Measurements from ENCODE around the gene KRAS.
A peak's percentile ranks its signal among the peaks of the same experiment; 100 is the strongest.
"Not testable (repeated sequence)": the region's sequence is repeated elsewhere in the genome, so short reads cannot be mapped to it uniquely, and the experiment has no call there.

KRAS gene

DNA sequence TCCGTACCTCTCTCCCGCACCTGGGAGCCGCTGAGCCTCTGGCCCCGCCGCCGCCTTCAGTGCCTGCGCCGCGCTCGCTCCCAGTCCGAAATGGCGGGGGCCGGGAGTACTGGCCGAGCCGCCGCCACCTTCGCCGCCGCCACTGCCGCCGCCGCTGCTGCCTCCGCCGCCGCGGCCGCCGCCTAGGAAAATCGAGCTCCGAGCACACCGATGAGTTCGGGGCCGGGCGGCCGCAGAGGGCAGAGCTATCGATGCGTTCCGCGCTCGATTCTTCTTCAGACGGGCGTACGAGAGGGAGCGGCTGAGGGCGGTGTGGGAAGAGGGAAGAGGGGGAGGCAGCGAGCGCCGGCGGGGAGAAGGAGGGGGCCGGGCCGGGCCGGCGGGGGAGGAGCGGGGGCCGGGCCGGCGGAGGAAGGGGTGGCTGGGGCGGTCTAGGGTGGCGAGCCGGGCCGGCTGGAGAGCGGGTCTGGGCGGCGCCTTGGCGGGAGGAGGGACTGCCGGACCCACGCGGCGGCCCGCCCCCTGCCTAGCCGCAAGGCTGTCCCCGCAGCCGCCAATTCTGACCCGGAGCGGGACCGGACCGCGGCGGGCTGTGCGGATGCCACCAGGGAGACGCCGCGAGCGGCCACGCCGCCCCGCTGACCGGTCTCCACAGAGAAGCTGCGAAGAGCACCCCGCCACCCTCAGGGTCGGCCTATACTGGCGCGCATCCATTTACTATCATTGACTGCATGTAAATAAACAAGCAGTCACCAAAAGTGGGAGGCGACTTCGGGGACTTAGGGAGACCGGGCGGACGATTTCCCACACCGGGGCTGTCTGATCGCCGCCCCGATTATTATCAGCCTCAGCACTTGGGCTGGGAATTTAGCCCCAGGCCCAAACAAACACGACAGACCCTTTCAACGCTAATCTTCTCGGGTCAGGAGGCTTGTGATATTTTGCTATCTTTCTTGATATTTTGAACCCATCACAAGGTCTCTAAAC is at the start of gene KRAS:
TSS of gene KRAS (minus strand) at position 186 of the 987 bp plus-strand sequence.
- peak; percentile 96 for DNase-seq

DNA sequence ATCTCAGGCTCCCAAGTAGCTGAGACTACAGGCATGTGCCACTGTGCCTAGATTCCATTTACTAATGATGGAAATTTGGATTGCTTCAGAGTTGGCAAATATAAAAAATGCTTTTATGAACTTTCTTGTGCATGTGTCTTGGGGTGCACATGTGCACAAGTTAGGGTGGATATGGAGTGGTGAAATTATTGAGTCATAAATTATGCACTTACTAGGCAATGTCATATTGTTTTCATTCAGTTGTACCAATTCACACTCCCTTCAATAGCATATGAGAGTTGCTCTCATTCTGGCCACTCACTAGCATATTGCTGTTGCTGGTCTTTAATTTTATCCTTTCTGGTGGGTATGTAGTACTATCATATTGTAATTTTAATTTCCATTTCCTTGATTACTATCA is 45.7 kb upstream of the KRAS start:
- DNase-seq: no peak

DNA sequence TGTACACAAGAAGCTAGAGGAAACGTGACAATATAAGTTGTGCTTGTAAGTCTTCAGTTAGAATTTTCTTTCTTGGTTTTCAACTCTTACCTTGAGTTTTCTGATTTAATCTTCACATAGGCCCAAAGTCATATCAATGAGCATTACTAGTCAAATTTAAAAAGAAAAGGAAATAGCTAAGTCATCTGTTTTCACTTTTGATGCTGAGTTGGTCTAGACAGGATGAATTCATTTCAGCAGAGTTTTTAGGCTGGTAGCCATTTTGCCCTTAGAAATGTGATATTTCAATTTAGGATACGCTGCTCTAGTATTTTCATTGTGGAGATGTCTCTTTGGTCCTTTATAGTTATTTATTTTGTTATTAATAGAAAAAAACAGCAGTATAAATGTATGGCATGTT is 44.6 kb upstream of the KRAS start:
- no peak for DNase-seq

DNA sequence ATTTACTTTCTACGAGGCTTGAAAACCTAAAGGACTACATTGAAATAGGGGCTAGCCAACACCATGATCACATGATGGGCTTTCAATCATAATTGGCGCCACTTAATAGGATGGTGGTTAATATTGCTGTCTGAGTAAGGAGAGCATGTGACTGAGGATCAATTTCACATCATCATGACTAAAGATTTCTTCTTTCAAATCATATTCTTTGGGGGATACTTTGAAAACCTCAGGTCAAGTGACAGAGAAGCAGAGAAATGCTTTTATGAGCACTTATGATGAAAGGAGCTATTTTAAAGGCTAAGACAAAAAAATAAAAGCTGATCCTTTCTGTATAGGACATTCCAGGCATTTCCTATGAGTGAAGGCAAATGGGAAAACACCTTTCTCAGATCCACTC is 42.9 kb upstream of the KRAS start:
- no peak for DNase-seq

DNA sequence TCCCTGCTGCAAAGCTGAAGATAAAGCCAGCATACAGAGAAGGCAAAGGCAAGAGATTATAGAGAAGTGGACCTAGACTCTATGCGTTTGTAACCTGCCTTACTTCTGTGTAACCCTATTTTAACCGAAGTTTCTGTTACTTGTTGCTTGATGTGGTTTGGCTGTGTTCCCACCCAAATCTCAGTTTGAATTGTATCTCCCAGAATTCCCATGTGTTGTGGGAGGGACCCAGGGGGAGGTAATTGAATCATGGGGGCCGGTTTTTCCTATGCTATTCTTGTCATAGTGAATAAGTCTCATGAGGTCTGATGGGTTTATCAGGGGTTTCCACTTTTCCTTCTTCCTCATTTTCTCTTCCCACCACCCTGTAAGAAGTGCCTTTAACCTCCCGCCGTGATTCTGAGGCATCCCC is 42.1 kb upstream of the KRAS start:
- not testable (repeated sequence) for DNase-seq

DNA sequence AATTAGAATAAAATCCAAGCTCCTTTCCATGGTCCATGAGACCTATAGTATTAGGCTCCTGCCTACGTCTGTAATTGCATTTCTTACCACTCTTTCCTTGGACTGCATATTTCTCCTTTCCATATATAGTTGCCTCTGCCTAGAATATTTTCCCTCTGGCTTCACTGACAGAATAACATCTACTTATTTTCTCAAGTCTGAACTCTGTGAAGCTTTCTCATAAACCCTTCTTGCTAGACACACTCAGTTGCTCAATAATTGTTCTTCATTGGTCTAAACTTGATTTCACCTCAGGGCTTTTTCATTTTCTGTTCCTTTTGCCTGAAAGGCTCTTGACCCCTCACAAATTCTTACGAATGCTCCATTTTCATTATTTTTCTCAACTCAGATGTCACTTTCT is 36.9 kb upstream of the KRAS start:
- DNase-seq: no peak

DNA sequence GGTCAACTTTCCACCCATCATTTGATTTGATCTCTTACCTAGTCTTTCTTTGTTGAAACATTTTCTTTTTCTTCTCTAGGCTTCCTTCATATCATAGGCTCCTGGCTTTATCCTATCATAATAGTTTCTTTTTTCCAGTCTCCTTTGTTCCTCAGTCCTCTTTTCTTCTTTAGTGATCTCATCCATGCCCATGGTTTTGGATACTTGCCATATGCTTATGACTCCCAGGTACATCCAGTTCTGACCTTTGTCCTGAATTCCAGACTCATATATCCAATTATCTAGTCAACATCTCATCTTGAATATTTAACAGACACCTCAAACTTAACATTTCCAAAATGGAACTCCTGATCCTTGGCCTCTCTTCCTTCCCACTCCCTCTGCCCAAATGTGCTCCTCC is 36.1 kb upstream of the KRAS start:
- DNase-seq: no peak

DNA sequence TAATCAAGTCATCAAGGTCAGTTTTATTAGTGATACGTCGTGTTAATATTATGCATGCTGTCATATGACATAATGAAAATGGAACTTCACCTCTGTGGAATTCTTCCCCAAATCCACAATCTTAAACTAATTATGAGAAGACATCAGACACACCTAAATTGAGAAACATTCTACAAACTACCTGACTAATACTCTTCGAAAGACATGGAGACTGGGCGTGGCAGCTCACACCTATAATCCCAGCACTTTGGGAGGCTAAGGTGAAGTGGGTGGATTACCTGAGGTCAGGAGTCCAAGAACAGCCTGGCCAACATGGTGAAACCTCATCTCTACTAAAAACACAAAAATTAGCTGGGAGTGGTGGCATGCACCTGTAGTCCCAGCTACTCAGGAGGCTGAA is 33.3 kb upstream of the KRAS start:
- DNase-seq: no peak

DNA sequence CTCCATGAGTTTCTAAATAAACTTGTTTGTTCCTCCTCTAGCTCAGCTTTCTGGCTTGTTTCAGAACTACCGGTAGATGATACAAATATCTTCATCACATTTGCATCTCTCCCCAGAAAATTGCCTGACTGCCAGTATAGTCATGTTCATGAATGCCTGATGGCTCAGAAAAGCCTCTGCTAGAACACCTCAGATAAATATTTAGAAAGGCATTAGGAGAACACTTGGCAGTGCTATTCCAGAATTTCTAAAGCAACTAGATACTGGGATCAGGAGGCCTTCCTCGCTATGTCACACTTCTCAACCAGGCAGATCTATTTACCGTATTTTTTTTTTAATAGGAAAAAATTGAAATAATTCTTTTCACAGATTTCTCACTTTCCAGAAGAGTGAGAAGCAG is 32.3 kb upstream of the KRAS start:
- DNase-seq: no peak

DNA sequence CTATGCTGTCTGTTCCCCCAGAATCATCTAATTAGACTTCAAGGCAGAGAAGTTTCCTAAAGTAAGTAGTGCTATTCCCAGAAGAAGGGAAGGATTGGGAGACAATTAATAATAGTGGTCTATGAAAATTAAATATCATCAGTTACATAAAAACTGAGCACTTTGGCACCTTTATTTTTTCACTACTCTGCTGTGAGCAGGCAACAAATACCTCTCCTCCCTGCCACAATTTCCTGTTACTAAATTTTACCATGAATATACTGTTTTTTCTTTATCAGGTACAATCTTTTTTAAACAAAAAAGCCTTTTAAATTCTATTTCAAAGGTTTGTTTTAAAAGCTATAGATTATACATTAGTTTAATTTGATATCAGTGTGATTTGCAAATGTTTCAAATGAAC is 29.4 kb upstream of the KRAS start:
- no peak for DNase-seq

DNA sequence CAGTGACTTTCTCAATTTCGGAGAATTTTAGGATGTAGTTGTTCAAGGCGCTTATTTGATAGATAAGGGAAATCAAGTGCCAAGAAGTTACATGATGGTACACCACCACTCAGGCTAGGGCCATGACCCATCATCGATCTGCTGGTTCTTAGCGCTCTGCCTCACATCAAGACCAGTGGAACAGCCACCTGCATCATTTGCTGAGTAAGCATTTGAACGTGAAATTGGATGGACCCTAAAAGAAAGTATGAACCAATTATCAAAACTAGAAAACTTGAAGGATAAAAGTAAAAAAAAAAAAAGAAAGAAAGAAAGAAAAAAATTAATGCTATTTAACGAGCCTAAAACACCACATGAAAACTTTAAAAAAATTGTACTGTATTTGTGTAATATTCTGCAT is 27.5 kb upstream of the KRAS start:
- no peak for DNase-seq

DNA sequence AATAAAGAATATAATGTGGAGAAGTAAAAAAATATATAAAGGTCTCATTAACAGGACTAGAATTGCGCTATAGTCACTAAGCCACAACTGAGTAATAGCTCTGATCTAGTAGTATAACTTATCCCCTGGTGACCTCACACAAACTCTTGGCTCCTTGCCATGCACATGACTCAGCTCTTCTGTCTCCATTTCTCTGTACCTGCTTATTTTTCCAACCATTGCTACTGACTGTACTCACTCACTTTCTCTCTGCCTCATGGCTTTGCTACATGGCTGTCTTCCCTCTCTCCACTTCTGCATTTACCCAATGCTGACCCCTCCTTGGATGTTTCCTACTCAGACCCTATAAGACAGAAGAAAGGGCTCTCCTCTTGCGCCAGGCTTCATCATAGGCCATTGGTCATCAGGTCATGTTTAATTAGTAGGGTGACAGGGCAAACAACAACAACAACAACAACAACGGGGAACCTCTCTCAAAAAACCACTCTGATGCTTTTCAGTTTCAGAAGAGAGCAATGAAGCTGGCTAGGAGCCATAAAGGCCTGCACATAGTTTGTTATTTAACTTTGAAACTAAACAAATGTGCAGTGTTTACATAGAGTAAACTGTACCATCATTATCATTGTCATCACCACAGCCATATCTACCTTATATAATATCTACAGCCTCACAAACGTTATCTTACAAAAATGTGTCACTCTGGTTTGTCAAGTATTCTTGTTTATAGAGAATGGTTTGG is 25.6 kb upstream of the KRAS start:
- no peak for DNase-seq

DNA sequence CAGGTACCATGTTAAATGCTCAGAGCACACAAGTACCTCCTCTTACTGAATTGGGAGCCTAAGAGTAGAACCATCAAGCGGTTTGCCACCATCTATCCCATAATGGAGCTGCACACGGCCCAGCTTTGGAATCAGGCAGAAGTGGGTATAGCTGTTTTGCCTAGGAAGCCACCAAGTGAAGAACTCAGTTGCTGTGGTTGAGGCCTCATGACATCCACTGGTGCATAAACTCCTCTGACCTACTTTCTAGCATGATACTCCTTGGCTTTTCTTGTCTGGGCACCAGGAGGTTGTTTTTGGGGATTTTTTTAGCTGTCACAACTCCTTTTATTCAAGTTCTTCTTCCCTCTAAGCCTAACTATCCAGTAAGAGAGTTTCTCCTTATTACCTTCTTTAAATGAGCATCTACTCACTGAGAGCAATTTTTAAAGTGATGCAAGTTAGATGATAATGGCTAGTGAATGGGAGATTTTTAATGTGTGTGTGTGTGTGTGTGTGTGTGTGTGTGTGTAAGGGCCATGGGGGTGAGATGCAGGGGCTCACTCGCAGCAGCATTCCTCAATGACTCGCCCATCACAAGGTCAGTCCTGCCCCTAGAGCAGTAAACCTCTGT is 20.9 kb upstream of the KRAS start:
- no peak for DNase-seq

DNA sequence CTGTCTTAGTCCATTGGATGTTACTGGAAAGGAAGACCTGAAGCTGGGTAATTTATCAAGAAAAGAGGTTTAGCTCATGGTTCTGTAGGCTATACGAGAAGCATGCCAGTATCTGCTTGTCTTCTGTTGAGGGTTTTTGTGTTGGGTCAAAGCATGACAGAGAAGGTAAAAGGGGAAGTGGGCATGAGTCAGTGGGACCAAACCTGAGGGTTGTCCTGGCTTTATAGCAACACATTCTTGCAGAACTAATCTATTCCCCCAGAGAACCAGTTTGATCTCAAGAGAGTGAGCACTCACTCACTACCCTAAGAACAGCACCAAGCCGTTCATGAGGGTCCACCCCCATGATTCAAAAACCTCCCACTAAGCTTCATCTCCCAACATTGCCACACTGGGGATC is 19.0 kb upstream of the KRAS start:
- DNase-seq: no peak

DNA sequence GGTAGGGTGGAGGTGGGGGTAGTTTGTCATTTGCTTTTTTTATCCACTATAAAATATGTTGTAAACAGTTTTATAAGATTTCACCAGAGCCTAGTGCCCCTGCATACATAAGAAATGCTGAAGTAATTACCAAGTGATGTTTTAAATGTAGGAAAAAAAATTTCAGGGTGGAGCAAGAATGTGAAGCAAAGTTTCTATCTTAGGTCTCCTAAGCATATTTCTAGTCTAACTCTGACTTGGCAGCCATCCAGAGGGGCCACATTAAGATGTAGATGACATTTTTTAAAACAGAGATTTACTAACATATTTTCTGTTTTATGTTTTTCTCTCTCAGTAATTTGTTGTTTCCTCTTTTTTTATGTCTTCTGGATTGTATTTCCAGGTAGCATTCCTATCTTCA is 15.8 kb upstream of the KRAS start:
- DNase-seq: no peak

DNA sequence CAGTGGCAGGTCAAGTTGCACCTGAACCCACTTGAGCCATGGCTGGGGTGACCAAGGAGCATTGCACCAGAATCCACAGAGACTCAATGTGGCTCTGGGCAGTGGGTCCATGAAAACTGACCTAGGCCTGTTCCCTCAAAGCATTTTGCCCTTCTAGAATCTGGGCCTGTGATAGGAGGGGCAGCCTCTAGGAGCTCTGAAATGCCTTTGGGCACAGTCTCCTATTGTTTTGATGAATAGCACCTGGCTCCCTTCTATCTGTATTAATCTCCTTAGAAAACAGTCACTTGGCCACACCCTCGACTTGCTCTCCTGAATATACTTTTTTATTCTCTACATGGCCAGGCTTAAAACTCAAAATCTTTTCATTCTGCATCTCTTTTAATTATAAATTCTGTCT is 14.1 kb upstream of the KRAS start:
- no peak for DNase-seq

DNA sequence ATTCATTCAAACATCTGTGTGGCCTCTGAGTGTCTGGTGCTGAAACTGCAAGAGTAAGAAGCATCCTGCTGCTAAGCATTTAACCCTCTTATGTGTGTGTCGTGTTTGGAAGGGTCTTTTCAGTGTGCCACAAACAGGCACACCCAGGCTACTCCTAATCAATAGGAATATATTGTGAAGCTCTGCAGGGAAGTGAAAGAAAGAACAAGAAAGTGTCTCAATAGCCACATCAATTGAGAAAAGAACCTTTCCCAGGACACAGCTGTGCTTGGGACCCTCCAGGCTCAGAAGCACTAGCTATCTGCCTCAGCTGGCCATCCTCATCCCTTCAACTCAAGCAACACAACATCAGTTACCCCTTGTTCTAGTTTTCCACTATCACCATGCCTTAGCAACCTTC is 13.4 kb upstream of the KRAS start:
- DNase-seq: no peak

DNA sequence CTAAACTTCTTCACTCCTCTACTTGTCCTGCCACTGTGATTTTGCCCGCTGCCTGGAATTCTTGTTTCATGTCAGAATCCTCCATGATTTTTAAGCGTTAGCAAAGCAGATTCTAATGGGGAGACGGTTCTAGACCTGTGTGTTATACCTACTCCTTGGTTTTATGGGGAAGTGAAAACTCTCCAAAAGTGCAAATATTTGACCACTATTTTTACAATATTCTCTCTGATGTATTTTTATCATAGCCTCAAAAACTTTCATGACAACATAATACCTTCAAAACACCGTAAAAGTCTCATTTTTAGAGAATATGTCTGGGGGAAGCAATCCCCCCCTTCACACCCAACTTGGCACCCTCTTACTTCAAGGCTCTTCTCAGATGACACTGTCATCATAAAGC is 12.9 kb upstream of the KRAS start:
- DNase-seq: no peak

DNA sequence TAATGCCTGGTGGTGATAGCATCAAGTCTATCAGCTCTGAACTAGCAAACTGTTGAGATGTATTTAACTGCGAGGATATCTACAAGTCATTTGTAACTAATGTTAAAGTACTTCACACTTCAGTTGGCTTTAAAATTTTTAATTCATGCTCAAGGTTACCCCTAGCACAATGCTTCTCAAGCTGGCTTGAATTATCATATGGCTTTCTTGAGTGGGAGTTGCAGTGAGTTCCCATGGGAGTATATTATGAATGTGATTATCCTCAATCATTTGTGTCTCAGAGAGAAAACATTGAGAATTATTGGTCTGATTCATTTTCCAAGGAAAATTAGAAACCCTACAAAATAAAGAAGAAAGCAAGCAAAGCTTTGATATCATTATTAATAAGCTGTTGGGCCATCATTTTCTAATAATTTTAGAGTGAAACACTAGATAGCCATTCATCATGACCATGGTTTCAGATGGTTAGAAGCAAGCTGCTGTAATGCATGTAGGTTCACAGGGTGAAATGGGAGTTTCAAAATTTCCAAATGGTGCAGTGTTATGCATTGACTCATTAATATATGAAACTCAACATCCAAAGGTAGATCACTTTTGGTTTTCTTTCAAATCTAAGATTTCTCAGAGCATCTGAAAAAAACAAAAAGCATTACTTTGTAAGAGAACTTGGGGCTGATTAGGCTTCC is 11.8 kb upstream of the KRAS start:
- DNase-seq: no peak

DNA sequence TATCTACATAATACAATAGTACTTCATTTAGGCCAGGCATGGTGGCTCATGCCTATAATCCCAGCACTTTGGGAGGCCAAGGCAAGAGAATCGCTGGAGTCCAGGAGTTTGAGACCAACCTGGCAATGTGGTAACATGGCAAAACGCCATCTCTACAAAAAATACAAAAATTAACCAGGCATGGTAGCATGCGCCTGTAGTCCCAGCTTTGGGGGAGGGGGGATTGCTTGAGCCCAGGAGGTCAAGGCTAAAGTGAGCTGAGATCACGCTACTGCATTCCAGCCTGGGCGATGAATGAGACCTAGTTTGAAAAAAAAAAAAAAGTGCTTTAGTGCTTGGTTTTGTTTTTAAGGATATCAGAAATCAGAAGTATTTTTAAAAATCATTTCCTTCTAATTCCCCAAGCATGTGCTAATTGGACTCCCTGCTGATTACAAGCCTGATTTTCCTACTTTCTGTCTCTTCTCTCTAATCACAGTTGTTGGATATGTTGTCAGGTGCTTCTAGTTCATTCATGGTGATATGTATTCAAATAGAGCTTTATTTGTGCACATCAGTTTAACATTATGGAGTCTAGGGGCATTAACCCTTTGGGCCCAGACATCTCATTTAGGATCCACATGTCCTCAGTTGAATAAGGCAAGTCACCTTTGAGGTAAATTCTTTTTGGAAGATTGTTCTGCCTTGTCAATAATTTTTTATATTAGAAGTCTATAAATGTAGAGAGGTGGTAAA is 7.0 kb upstream of the KRAS start:
- DNase-seq: no peak

DNA sequence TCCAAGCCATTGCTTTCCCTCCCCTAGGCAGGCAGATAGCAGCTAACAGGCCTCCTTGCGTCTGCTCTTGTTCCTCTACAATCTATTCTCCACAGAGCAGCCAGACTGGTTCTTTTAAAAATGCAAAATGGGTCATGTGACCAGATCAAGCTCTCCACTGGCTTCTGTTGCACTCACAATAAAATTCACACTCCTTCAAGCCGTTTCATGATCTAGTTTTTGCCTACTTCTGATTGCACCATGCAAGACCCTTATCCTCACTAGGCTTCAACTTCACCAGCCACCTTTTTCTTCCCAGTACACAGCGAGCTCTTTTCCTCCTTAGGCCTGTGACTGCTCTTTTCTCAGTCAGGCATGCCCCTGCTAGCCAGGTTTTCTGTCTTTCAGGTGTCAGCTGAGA is 6.1 kb upstream of the KRAS start:
- no peak for DNase-seq

DNA sequence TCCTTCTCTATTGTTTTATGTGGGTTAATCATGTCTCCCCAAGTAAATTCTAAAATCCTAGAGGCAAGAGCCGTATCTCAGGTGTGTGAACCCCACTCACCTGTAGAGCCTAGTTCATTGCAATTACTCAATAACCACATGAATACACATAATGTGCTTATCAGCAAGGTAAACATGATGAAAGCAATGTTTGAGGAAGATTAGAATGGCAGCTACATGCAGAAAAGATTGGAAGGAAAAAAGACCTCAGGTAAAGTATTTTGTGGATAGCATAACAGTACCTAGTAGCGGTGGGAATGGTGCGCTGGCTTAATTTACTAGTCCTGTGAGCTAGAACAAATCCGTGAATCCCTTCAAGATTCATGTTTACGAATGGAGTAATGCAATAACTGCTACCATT is 5.3 kb upstream of the KRAS start:
- DNase-seq: no peak
